ENCODE data around the gene MPLKIP. TPM values are rescaled to one million over a fixed set of nuclear protein-coding genes. Genes with fewer than 3 reads are reported as not detected.

MPLKIP gene
- total and polyA plus RNA-seq, 2 of the 4 experiments (the other 2 are of a cell fraction) = 12.7 to 28.9 TPM

- no peak overlapping the region for H3K23ac ChIP-seq (ENCODE audit: low read depth, low read length)
- H4K5ac ChIP-seq (ENCODE audit: low read depth, low read length) = no peak overlapping the region
- no peak overlapping the region for H3K4ac ChIP-seq (ENCODE audit: low read depth, low read length)
- H3K56ac ChIP-seq (ENCODE audit: extremely low read depth, insufficient read depth, low read length) = no peak overlapping the region
- H2AFZ ChIP-seq (replicated peaks; ENCODE audit: low read length, poor library complexity) = no peak overlapping the region
- H3K4me2 ChIP-seq (ENCODE audit: low read depth, low read length) = no peak overlapping the region
- H2BK5ac ChIP-seq (ENCODE audit: low read depth, low read length, poor library complexity, severe bottlenecking) = no peak overlapping the region
- ATAC-seq (ENCODE audit: low read depth) (no peak), DNase-seq (no peak)
- no peaks in the 10 kb centered on the region for H3K4me1 ChIP-seq (ENCODE audit: control insufficient read depth, insufficient read depth, low read length)
- H3K9me3 ChIP-seq (ENCODE audit: control insufficient read depth, insufficient read depth, low read length) = no peaks in the 10 kb centered on the region
- WGBS, 2 experiments (ENCODE audit: extremely low coverage in 2 of 2, insufficient read length in 1 of 2) = no CpG with 5 or more reads among the region's 1 CpG
- no peak overlapping the region for H3K14ac ChIP-seq (replicated peaks; ENCODE audit: low read depth, low read length)
- peaks cover 20% of the 10 kb centered on the region for H3K36me3 ChIP-seq (ENCODE audit: control insufficient read depth, insufficient read depth, low read length)
- H3K4me3 ChIP-seq (ENCODE audit: insufficient read depth, low read depth, low read length) = no peak overlapping the region
- intact Hi-C loops (cut with micrococcal nuclease) = no loop called here
- no peak overlapping the region for H2BK120ac ChIP-seq (ENCODE audit: low read depth, low read length)
- TF ChIP-seq ELK1 (IDR thresholded peaks at IDR 0.05; ENCODE audit: borderline replicate concordance, low read depth, low read length) (no peak), CEBPB (IDR thresholded peaks at IDR 0.05; ENCODE audit: low read depth, low read length) (no peak), CHD1 (IDR thresholded peaks at IDR 0.05; ENCODE audit: low read depth, low read length) (no peak), RCOR1 (IDR thresholded peaks at IDR 0.05; ENCODE audit: insufficient replicate concordance, low read length) (no peak), FOS (IDR thresholded peaks at IDR 0.05; ENCODE audit: low read depth, low read length) (no peak), SMC3 (IDR thresholded peaks at IDR 0.05; ENCODE audit: low read depth, low read length) (no peak), USF2 (IDR thresholded peaks at IDR 0.05; ENCODE audit: low read depth, low read length) (no peak), RAD21 (IDR thresholded peaks at IDR 0.05; ENCODE audit: low read length) (no peak)
- POLR2A ChIA-PET (ENCODE audit: unreplicated experiment) = no interaction called here
- no peak overlapping the region for H2AK5ac ChIP-seq (ENCODE audit: low read depth, low read length)
- no peak overlapping the region for H2BK15ac ChIP-seq (ENCODE audit: low read depth, low read length)
- H3K27ac ChIP-seq (ENCODE audit: insufficient read depth, low read length) = no peak overlapping the region
- no peaks in the 10 kb centered on the region for H3K27me3 ChIP-seq (ENCODE audit: control insufficient read depth, insufficient read depth, low read length)
- no TSS peak for BruUV-seq (replicated peaks)
- H3K79me1 ChIP-seq (ENCODE audit: low read depth in 1 of 2, low read length in 2 of 2) = peaks cover 10 to 14% of the 10 kb centered on the region in 2 experiments; a peak in 3 of 4 replicates
- H2BK20ac ChIP-seq (ENCODE audit: low read depth, low read length) = no peak overlapping the region
- H4K8ac ChIP-seq (ENCODE audit: low read depth in 2 of 2, low read length in 2 of 2) = no peak overlapping the region
- H4K91ac ChIP-seq (ENCODE audit: insufficient read depth, low read depth, low read length) = no peak overlapping the region
- dilution Hi-C loops (cut with HindIII; ENCODE audit: low sequenced_read_pairs, unreplicated experiment) = no loop called here
- no peak overlapping the region for H2AK9ac ChIP-seq (replicated peaks; ENCODE audit: low read depth, low read length, poor library complexity)
- in situ Hi-C loops (cut with MboI; ENCODE audit: low sequenced_read_pairs) = no loop called here
- CTCF ChIA-PET = no interaction called here
- H3K18ac ChIP-seq (ENCODE audit: low read depth, low read length) = no peak overlapping the region
- no peaks in the 10 kb centered on the region for H4K20me1 ChIP-seq (ENCODE audit: insufficient read depth, low read length)
- no peak overlapping the region for H3K9ac ChIP-seq (ENCODE audit: low read depth, low read length)
- H3K9me1 ChIP-seq (ENCODE audit: insufficient read depth, low read length) = no peaks in the 10 kb centered on the region
Observed at GRCh38 chr7:40095695-40096327, 38.6 kb downstream of the MPLKIP start.

All from IMR-90 (cell line).